DMS153 (cell line): ENCODE data around the gene QRICH2.
A peak's percentile ranks its signal among the peaks of the same experiment; 100 is the strongest.
"Not testable (repeated sequence)": the region's sequence is repeated elsewhere in the genome, so short reads cannot be mapped to it uniquely, and the experiment has no call there.

Experiments used
- DNase-seq: peaks from one replicate; lab custom pipeline; 2025; lab: John Stamatoyannopoulos, UW

QRICH2 gene

DNA sequence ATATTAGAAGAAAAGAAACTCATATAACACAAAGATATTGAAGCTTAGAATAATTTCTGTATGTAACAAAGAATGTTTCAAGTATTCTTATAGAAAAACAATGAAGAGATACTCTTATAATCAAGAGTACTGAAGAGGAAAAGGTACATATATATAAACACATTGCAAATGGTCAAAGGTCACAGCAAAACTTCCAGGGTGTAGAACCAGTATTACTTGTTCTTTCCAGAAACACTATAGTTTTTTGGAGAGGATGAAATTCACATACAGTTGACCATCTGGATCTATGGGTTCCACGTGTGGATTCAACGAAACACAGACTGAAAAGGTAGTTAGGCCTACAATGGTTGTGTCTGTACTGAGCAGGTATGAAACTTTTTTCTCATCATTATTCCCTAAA is 23.0 kb upstream of the QRICH2 start:
- no peak for DNase-seq

- DNase-seq: no peak
These were observed 21.6 kb upstream of the QRICH2 start for GRCh38 chr17:76329664-76330063.

GRCh38 chr17:76327696-76328095 is 19.6 kb upstream of the QRICH2 start:
- DNase-seq: no peak

DNA sequence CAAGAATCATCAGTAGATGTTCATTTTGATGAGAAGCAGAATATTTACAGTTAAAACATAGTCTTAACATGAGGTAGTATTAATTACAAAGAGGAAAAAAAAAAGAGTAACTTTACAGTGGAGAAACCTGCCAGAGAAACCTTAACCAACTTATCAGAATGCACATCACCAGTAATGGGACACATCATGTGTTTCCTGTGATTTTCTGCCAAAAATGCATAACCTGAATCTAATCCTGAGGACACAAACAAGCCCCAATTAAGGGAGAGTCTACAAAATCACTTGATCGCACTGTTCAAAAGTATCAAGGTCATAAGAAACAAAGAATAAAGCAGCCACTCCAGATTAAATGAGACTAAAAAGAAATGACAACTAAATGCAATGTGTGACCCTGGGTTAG is 18.2 kb upstream of the QRICH2 start:
- DNase-seq: no peak

- no peak for DNase-seq
These were observed 10.5 kb upstream of the QRICH2 start for GRCh38 chr17:76318586-76318985.

DNA sequence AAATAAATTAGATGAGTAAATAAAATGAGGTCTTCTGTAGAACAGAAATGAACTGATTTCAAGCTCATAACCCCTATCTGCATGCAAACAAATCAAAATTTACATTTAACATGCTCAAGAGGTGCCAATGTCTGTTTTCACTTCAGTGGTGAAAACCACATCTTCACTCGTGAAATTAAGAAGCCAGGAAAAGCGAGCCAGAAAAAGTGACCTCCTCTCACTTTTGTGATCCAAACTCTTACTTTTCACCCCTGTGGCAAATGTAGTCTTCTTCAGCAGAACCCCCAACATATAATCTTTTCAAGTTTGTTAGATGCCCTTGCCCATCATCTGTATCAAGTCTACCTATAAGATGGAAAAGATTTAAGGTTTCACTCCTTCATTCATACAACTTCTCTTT is 9.5 kb upstream of the QRICH2 start:
- DNase-seq: no peak

- no peak for DNase-seq
These were observed 6.5 kb upstream of the QRICH2 start for GRCh38 chr17:76314392-76315227.

DNA sequence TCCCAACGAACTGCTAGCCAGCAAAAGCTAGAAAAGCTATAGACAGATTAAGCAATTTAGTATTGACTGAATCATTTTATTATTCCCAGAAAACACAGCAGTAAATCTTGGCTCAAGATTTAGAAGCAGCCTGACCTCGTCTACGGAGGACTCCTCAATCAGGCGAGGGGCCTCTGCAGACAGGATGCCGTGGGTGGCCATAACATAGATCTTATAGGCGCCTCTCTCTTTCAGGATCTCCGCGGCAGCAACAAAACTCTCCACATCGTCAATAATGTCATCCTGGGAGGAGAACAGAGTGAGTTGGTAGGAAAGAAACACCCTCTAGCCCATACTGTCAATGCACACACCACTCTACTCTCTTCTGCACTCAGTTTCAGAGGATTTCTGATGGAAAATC is 4.7 kb upstream of the QRICH2 start:
- DNase-seq: no peak

- no peak for DNase-seq
These were observed 1.4 kb upstream of the QRICH2 start for GRCh38 chr17:76309461-76309860.

GRCh38 chr17:76307299-76307965 is 644 bp downstream of the QRICH2 start:
- DNase-seq: no peak

DNA sequence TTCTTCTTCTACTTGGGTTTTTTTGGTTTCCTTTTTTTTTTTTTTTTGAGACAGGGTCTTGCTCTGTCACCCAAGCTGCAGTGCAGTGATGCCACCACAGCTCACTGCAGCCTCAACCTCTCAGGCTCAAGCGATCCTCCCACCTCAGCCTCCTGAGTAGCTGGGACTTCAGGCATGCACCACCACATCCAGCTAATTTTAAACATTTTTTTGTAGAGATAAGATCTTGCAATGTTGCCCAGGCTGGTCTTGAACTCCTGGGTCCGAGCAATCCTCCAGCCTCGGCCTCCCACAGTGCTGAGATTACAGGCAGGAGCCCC is 3.0 kb downstream of the QRICH2 start:
- DNase-seq: not testable (repeated sequence)

- DNase-seq: no peak
These were observed 3.6 kb downstream of the QRICH2 start for GRCh38 chr17:76304226-76305134.

GRCh38 chr17:76297436-76297835 is 10.6 kb downstream of the QRICH2 start:
- DNase-seq: no peak

GRCh38 chr17:76296889-76297288 is 11.2 kb downstream of the QRICH2 start:
- no peak for DNase-seq

DNA sequence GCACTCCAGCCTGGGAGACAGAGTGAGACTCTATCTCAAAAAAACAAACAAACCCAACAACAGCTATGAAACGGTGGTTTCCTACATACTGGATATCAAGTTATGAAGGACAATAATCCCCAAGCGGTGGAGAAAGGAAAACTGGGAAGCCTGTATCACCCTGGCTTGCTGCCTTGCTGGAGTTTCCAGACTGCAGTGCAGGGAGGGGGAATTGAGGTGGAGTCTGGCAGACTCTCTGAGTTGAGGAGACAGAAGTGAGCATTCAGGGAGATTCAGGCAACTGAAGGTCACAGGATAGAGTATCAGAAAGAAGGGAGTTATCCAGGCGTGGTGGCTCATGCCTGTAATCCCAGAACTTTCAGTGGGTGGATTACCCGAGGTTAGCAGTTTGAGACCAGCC is 11.9 kb downstream of the QRICH2 start:
- DNase-seq: no peak

GRCh38 chr17:76293106-76293505 is 15.0 kb downstream of the QRICH2 start:
- DNase-seq: no peak

- no peak for DNase-seq
These were observed 15.5 kb downstream of the QRICH2 start for GRCh38 chr17:76292567-76292966.

- no peak for DNase-seq
These were observed 26.3 kb downstream of the QRICH2 start for GRCh38 chr17:76281573-76282371.

DNA sequence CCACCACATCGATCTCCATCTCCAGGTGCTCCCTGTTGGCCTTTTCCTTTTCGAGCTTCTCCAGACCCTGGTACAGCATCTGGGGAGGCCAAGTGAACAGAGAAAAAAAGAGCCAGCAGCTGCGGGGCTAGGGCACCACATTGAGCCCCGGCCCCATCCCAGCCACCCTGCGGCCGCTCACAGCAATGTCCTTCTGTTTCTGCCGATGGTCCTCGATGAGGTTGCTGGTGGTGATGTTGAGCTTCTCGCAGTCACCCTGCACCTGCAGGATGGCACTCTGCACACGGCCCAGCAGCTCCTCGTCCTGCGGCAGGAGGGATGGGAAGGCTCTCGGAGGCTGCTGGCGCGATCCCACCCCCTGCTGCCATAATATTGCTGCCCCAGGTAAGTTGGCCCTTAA is 27.4 kb downstream of the QRICH2 start:
- DNase-seq: no peak

DNA sequence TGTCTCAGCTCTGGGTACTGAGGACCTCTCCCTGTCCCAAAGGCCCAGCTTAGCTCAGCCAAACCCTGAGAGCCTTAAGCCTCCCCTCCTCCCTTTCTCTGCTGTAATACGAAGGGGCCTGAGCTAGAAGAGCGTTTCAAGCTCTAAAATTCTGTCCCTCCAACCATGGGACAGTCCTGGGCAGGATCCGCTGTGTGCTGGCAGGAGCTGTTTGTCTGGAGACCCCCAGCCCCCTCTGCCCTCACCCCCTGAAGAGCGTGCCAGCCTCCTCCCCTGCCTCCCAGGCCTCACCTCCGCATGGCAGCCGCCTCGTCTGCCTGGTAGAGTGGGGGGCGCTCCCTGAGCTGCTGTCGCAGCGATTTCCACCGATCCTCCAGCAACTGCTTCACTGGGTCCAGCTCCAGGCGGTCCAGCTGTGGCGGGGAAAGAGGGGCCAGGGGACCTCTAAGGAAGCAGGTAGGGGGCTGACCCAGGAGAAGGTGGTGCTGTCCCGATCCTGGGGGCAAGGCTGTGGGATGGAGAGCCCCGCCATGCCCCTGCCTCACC is 28.3 kb downstream of the QRICH2 start:
- DNase-seq: no peak

- peak; percentile 33 for DNase-seq
These were observed 28.9 kb downstream of the QRICH2 start for GRCh38 chr17:76278952-76279741.
